GM21447 (cell line): ENCODE data around the gene PELI1.
"Not testable (repeated sequence)": the region's sequence is repeated elsewhere in the genome, so short reads cannot be mapped to it uniquely, and the experiment has no call there.

Source experiments
- ATAC-seq: cut with Tn5 transposase; IDR thresholded peaks from one replicate; pipeline ENCODE4 v1.9.1; 2021; ENCODE audit not compliant: unreplicated experiment

PELI1 gene

DNA sequence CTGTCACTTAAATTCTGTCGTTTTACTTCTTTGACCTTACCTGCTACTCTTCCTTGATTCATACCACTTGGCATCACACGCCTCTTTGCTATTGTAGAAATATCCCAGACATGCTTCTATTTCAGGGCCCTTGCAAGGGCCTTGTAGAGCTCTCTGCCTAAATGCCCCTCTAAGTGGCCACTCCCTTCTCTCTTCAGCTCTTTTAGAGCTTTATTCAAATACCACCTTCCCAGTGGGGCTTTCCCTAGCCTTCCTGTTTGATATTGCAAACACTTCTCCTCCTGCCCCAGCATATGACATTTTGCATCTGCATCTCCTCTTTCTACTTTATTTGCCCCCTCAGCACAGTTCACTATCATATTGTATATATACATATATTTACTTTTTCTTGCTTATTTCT lies 54.0 kb downstream of the PELI1 start:
- ATAC-seq, result peak; percentile 36

DNA sequence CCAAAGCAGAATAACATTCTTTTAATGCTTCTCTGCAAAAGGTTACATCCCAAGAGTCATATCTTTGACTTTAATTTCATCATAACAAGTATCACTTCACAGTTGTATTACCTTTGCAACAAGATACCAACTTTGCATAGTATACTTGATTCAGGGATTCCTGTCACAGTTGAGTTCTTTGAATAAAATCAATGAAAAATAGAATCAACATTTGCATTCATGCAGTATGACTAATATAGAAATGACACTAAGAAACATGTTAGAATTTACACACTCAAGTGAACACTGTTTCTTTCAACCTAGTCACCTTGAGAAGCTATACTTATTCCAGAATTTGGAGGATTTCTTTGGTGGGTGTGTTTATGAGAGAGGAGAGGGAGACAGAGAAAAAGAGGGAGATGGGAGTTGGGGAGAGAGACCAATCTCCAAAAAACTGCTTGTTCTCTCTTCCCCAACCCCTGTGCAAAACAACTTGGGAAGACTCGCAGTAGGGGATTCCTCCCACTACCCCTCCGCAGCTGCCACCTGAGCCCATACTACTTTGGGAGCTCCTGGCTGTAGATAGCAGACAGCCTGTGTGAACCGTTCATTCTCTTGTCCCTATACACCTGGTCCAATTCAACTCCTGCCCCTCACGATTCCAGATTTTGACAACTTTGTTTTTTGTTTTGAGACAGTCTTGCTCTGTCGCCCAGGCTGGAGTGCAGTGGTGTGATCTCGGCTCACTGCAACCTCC lies 57.7 kb downstream of the PELI1 start:
- no peak for ATAC-seq

DNA sequence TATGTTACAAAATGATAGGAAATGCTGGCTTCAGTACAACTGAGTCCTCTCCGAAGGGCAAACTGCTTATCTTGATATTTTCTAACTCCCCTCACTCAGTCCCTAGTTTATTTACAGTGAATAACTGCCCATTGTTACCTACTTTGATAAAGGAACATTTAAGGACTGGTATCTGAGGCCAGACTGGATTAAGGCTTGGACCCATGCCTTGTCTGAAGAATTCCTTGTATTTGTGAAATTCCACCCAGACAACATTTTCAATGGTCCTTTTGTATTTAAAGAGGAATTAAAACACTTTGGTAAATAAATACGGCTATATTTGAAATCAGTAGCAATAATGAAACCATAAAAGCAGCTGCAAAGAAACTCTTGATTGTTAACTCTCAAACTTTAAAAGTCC lies 58.3 kb downstream of the PELI1 start:
- ATAC-seq, result no peak

DNA sequence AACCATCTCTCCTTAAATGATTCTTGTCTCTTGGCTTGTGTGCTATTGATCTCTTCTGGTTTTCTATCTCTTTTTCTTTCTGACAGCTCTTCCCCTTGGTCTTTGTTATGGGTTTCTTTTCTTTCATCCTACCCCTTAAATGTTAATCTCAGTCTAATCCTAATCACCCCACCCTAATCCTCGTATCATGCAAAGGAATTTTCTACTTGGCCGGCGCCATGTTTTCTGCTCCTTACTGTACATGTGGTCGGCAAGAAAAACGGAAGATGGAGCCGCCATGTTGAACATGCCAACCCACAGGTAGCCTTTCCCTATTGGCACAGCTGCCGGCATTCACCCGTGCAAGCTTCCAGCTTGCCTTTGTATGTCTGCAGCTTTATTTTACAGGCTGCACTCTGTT lies 63.2 kb downstream of the PELI1 start:
- no peak for ATAC-seq

DNA sequence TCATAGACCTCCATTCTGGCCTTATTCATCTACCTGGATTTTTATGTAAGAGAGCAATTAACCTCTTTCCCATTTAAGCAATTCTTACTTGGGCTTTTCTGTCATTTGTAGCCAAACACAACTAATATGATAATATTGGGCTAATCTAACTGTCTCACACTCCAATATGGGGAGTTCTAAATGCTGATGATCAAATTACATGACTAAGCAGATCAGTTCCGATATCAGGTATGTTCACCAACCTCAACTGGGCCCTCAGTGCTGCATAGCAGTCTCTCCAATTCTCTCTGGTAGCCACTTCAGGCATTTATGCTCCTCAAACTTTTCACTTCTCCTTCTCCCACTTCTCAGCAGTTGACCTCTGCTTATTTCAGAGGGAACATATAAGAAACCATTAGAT lies 64.0 kb downstream of the PELI1 start:
- no peak for ATAC-seq

- ATAC-seq, result not testable (repeated sequence)
Measured at GRCh38 chr2:64079688-64080087, 64.5 kb downstream of the PELI1 start.

- not testable (repeated sequence) for ATAC-seq
Measured at GRCh38 chr2:64076828-64077227, 67.4 kb downstream of the PELI1 start.

GRCh38 chr2:64074616-64075015 lies 69.6 kb downstream of the PELI1 start:
- not testable (repeated sequence) for ATAC-seq

DNA sequence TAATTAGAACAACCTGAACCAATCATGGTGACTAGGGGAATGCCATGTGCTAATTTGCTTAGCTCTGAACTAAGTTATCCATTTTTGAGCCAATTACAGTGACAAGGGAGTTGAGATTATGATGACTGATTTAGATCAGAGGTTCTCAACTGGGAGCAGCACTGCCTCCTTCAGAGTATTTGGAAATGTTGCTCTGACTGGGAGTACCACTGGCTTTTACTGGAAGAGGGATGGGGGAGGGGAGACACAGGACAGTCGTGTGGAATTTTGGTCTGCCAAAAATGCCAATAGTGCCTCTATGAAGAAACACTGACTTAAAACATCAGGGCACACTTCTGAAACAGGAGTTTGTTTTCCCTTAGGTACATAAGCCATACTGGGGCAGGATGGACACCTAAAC lies 76.9 kb downstream of the PELI1 start:
- ATAC-seq, result no peak

GRCh38 chr2:64065516-64065915 lies 78.7 kb downstream of the PELI1 start:
- ATAC-seq, result no peak

DNA sequence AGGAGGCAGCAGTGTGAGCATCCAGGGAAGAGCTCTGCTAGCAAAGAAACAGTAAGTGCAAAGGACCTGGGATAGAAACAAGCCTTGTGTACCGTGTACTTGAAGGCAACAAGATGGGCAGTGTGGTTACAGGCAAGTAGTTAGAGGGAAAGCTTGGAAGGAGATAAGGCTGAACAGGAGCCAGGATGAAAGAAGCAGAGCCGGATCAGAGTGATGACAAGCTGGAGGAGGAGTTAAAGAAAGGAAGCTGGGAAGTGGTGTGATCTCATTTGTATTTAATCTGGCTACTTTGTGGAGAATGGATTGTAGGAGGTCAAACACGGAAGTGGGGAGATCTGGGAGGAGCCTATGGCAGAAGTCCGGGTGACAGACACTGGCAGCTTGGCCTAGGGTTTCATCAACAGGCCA lies 80.3 kb downstream of the PELI1 start:
- ATAC-seq, result no peak

- no peak for ATAC-seq
Measured at GRCh38 chr2:64063454-64063853, 80.8 kb downstream of the PELI1 start.

- no peak for ATAC-seq
Measured at GRCh38 chr2:64062840-64063239, 81.4 kb downstream of the PELI1 start.

GRCh38 chr2:64059270-64059669 lies 85.0 kb downstream of the PELI1 start:
- ATAC-seq, result no peak

- ATAC-seq, result no peak
Measured at GRCh38 chr2:64056021-64056420, 88.2 kb downstream of the PELI1 start.

DNA sequence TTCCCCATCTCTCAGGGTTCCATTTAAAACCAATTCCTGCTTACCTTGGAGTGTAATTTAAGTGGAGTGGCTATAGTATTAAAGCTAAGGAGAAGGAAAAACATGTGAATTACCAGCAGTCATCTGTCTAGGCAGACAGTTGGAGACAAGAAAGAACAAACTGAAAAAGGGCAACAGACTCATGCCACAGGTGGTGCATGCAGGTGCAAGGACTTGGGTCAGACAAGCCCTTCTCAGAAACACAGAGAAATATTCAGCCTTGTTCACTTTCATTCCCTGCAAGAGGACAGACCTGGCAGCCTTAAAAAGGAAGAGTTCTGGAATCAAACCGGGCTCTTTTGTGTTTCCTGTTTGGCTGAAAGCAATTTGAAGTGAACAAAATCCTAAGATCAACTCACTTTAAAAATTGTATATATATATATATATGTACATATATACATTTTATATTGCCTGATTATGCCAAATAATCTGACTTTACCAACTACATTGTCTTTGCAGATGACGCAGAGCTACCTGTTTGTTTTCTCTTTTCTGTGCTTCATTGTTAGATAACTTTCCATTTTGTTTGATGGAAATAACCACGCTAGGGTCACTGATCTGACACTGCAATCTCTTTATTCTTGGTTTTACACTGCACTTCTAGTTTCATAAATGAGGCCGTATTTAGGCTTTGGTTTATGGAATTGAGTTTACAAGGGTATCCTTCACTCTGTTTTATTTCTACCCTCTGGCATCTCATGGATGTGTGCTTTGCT lies 89.9 kb downstream of the PELI1 start:
- no peak for ATAC-seq

DNA sequence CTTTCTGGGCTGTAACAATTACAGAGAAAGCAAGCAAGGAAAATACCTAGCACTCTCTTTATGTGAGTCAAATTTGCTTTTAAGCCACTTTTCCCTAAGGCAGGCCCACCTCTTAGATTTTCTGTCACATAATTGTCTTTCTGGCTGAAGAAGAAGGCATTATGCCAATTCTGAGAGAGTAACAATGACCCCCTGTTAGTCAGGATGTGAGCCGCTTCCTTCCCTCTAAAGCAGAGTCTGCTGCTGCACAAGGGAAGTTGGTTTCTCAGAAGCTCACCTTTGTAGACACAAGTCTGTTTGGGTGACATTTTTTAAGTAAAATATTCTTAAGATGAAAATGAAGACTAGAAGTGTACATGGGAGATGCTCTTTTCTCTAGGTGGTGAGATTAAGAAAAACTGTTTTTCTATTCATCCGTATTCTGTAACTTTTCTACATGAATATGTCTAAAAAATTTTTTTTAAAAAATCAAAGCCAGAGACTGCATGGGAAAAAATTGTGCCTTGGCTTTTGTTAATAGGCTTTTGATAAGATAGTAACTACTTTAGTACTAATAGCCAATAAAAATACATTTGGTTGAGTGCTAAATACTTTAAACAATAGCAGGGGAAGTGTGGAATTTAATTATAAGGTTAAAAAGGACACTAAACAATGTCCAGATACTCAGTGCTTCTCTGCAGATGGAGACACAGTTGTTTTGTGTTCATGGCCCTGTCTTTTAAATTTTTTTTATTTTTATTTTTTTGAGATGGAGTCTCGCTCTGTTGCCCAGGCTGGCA lies 91.6 kb downstream of the PELI1 start:
- no peak for ATAC-seq

- peak; percentile 87 for ATAC-seq
Measured at GRCh38 chr2:64049633-64050220, 94.5 kb downstream of the PELI1 start.

GRCh38 chr2:64045938-64046337 lies 98.3 kb downstream of the PELI1 start:
- no peak for ATAC-seq
